ENCODE measurements around the gene CAMK2B.

Gene CAMK2B

GRCh38 chr7:44308596-44309270 is 16.7 kb downstream of the CAMK2B start:
- DNase-seq (ENCODE audit: low read depth) = no peak

DNA sequence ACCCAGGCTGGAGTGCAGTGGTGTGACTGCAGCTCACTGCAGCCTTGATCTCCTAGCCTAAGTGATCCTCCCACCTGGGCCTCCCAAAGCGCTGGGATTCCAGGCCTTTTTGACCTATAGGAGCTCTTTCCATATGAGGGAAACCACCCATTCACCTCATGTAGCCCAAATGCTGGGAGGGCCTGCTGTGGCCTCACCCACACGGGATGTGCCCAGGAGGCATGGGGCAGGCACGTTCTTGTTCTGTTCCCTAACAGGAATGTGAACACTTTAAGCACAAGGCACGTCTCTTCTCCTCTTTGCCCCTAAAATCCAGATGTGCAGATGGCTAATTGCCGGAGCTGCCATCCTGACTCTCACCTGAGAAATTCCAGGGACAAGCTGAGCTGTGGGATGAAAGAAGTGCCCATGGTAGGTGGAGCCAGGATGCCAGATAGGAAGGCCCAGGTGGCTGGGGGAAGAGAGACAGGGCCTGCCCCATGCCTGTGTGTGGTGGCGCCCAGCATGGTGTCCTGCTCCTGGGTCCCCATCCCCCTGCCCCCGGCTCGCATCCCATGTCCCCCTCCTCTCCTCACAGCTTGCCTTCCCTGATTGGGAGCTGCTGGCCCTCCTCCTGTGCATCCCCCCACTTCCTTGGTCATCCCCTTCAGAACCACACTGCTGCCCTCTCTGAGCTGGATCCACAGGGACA is 17.3 kb downstream of the CAMK2B start:
- no peak for DNase-seq (ENCODE audit: low read depth)

GRCh38 chr7:44307301-44307900 is 18.0 kb downstream of the CAMK2B start:
- DNase-seq (ENCODE audit: low read depth) = no peak

- DNase-seq (ENCODE audit: low read depth) = no peak
Observed at GRCh38 chr7:44306606-44307005, 18.8 kb downstream of the CAMK2B start.

GRCh38 chr7:44305564-44306507 is 19.6 kb downstream of the CAMK2B start:
- DNase-seq (ENCODE audit: low read depth) = no peak

GRCh38 chr7:44294325-44295069 is 30.9 kb downstream of the CAMK2B start:
- no peak for DNase-seq (ENCODE audit: low read depth)

GRCh38 chr7:44293561-44294324 is 31.7 kb downstream of the CAMK2B start:
- DNase-seq (ENCODE audit: low read depth) = no peak

- DNase-seq (ENCODE audit: low read depth) = no peak
Observed at GRCh38 chr7:44292876-44293560, 32.4 kb downstream of the CAMK2B start.

GRCh38 chr7:44292420-44292817 is 33.0 kb downstream of the CAMK2B start:
- DNase-seq (ENCODE audit: low read depth) = no peak

- DNase-seq (ENCODE audit: low read depth) = no peak
Observed at GRCh38 chr7:44291733-44292419, 33.5 kb downstream of the CAMK2B start.

- DNase-seq (ENCODE audit: low read depth) = no peak
Observed at GRCh38 chr7:44291066-44291732, 34.2 kb downstream of the CAMK2B start.

- DNase-seq (ENCODE audit: low read depth) = no peak
Observed at GRCh38 chr7:44290252-44290620, 35.2 kb downstream of the CAMK2B start.

DNA sequence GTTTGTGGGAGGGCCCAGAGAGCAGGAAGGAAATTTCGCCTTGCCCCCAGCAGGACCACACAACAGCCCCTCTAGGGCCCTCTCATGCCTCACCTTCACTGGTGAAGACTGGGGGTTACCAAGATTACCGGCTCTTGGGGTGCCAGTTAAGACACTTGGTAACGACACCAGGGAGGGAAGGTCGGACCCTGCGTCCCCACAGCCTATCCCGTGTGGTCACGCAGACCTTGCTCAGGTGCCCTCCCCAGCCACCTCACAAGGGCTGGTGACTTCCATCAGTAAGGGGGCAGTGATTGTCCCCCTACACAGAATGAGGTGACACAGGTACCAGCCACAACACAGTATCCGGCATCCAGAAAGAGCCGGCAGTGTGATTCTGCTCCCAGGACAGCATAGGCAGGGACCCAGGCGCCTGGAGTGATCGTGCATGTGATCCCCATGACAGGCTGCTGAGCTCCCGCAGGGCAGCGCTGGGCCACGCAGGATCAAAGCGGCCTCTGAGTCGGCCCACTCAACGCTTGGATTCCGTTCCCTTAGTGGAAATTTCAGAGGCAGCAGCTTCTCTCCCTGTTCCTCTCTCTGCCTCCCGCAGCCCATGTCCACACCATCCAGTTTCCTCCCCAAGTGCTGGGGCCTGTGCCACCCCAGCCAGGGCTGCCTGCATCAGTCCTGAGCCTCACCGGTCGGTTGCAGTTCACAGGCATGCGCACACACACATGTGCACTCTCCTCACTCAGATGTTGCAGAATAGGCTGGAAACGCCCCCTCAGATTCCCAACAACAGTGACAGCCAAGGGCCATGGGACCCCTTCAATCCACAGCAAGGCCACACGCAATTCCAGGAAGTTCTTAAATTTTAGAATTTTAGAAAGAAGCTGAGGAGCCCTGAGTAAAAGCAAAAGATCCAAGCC is 35.8 kb downstream of the CAMK2B start:
- DNase-seq (ENCODE audit: low read depth) = no peak

DNA sequence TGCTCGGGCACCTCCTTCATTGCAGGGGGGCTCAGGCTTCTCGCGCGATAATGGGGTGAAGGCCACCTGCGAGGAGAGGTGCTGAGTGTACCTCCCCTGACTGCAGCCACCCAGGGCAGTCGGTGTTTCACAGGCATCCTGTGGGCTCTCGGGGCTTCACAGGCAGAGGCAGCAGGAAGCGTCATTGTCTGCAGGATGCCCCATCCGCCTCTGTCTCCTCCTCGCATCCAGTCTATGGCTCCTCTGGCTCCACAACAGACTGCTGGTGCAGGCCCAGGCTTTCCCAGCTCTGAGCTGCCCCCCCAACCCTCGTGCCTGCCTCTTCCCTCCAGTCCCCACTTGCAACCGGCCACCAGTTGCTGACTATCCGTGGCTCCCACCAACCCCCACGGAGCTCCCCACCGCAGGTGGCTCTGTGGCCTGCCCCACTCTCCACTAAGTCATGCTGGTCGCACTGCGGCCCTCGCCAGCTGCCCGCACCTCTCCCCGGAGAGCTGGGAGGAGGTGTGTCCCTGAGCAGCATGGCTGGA is 36.5 kb downstream of the CAMK2B start:
- DNase-seq (ENCODE audit: low read depth) = no peak

DNA sequence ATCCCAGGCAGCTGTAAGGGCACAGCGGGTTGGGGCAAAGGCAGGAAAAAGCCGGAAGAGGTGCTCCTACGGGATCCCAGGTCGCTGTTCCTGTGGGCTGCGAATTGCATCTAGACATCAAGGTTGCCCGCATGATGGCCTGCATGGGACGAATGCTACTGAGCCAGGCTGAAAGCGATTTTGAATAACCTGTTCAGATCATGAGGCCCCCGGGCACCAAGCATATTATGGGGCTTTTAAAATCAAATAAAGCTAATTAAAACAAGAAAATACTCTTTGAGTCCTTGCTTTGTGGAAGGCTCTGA is 37.1 kb downstream of the CAMK2B start:
- DNase-seq (ENCODE audit: low read depth) = no peak

DNA sequence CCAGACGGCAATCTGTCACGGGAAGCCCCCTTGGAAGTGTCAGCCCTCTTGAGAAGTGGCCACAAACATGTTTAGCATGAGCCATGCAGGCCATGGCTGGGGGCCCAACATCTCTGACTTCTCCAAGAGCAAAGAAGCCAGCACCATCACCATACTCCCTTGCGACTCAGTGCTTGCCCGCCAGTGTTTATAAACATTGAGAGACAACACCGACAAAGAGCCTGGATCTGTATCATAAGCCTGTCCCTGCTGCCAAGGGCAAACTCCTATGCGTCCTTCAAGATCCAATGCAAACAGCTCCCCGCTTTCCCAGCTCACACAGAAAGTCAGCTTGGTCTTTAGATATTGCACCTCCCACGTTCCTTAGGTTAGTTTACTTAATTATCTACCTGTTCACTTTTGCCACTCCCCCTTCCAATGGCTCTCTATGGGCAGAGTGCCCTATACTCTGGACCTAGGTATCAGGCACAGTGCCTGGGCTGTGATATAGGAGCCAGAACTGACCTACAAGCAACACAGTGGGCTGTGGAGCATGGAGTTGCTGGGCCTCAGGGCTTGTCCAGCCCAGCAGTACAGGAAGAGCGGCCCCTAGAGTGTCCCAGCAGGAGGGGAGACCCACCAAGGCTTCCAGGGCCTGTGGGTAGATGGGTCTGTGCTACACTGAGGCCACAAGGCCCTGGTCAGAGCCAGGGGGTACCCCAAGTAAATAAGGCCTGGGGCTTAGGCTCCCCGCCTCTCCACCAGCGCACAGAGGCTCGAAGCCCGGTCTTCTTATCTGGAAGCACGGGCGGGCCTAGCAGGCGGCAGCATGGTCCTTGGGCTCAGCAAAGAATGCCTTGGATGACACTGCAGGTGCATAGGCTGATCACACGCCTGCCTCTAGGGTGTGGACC is 37.7 kb downstream of the CAMK2B start:
- no peak for DNase-seq (ENCODE audit: low read depth)
